Effector memory CD4-positive, alpha-beta T cell (primary cell): Measurements from ENCODE around the gene FOXS1.

ENCODE experiments used
- DNase-seq, 3 donors: peaks; one replicate each; pipeline ENCODE4 v3.0.0-alpha.2; 2020
- H3K27ac ChIP-seq: 2 replicates; pipeline ENCODE4 v1.7.0; 2013; ENCODE audit warnings: mild to moderate bottlenecking, low read length, moderate library complexity; ENCODE audit not compliant: insufficient read depth, poor library complexity, severe bottlenecking
- H3K27me3 ChIP-seq: replicated peaks from 2 replicates; pipeline ENCODE4 v1.7.0; 2013; ENCODE audit warnings: mild to moderate bottlenecking, low read length; ENCODE audit not compliant: insufficient read depth, control insufficient read depth, poor library complexity, severe bottlenecking
- H3K36me3 ChIP-seq: 2 replicates; pipeline ENCODE4 v1.7.0; 2013; ENCODE audit warnings: mild to moderate bottlenecking, low read length, moderate library complexity; ENCODE audit not compliant: control insufficient read depth, insufficient read depth
- H3K4me1 ChIP-seq: 2 replicates; pipeline ENCODE4 v1.7.0; 2013; ENCODE audit warnings: low read length, mild to moderate bottlenecking; ENCODE audit not compliant: control insufficient read depth, insufficient read depth, poor library complexity, severe bottlenecking
- H3K4me3 ChIP-seq: 2 replicates; pipeline ENCODE4 v1.7.0; 2013; ENCODE audit warnings: low read length, low read depth, mild to moderate bottlenecking; ENCODE audit not compliant: insufficient read depth, poor library complexity, severe bottlenecking
- H3K9me3 ChIP-seq: 2 replicates; pipeline ENCODE4 v1.7.0; 2013; ENCODE audit warnings: mild to moderate bottlenecking, low read length, moderate library complexity; ENCODE audit not compliant: control insufficient read depth

Gene FOXS1

DNA sequence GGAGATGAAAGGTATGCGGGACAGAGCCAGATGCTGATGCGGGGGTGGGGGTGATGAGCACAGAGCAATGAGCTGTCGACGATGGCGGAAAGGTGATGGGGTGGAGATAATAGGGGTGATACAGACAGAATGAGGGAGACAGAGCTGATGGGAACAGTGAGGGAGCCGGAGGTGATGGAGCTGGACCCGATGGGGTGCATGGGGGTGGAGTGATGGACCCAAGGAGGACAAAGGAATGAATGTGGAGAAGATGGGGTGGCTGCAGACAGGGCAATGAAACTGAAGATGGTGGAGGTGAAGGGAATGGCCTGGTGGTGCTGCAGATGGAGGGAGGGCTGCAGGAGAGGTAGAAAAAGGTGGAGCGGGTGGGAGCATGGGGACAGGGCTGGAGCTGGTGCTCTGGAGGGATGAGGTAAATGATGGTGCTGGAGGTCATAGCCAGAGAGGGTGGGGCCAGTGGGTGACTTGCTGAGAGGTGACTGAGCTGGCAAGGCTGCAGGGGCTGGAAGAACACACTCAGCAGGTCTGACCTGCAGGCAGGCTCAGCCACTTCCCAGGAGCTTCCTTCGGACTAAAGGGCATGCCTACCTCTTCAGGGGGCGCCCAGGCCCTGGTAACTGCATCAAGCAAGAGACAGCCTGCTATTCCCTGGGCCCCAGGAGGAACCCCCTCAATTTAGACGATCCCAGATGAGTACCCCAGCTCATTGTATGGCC is 6.0 kb upstream of the FOXS1 start:
- DNase-seq = no peak
- Histone ChIP-seq H3K9me3 (no peaks in the 10 kb centered on the region), H3K27me3 (peaks cover 11% of the 10 kb centered on the region), H3K4me1 (no peaks in the 10 kb centered on the region), H3K27ac (no peak overlapping the region), H3K4me3 (no peak overlapping the region), H3K36me3 (no peaks in the 10 kb centered on the region)

DNA sequence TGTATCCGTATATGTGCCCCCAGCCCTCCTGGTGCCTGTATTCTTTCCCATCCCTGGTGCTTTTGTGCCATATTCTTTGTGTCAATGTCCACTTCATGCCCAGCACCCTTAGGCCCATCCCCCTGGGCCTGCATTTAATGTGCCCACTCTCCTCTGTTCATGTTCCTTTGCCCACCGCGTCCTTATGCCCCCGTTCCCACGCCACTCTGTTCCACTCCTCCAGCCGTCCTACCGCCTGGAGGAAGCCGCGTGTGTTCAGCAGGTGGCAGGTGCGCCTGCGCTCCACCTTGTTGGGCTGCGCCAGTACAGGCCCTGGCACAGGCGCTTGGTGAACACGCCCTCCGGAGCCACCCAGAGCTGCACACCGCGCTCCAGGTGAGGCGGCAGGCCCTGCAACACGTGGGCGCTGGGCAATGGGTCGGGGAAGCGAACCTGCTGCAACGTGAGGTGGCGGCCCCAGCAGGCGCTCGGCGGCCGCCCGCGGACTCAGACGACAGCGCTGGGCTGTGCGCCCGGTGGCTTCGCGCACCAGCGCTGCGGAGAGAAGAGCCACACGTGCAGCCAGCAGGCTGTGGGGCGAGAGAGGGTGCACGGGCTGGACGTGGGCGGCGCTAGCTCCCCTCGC is 4.0 kb upstream of the FOXS1 start:
- peaks cover 6% of the 10 kb centered on the region for H3K27me3 ChIP-seq
- no peak overlapping the region for H3K27ac ChIP-seq
- H3K4me3 ChIP-seq = no peak overlapping the region
- no peaks in the 10 kb centered on the region for H3K9me3 ChIP-seq
- no peaks in the 10 kb centered on the region for H3K4me1 ChIP-seq
- DNase-seq = no peak
- H3K36me3 ChIP-seq = no peaks in the 10 kb centered on the region

DNA sequence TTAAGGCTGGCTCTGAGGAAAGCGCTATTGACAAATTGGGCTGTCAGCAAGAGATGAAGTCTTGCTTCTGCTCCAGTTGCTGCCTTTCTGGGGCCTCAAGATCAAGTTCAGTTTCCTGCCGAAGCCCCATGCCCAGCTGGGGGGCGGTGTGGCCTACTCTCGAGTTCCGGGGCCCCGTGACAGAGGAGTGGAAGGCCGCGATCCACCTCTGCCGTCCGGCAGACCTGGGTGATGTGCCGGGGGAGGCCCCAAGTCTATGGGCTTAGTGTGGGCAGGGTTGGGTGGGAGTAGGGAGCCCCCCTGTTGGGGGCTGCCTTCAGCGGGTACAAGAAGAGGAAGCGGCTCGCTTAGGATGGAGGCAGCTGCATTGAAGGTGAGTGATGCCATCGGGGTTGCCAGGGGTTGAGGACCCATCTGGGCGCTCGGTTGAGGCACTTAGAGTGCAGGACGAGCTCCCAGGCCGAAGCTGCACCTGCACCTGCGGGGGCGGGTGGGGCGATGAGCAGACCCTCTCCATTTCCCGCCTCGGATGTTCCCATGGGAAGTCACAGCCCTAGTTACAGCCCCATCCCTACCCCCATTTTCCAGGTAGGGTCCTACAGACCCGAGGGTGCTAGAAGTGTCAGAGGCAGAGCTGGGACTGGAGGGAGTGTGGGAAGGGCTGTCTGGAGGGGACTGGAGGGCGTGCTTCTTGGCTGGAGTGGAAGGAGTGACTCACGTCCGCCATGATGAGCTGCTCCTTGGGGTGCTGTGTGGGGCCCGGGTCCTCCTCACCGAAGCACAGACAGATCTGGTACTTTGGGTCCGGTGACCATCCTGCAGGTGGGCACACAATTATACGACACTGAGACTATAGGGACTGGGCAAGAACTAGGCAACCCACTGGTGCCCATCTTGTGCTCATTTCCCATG is 2.9 kb upstream of the FOXS1 start:
- Histone ChIP-seq H3K36me3 (no peaks in the 10 kb centered on the region), H3K4me1 (no peaks in the 10 kb centered on the region), H3K27me3 (peaks cover 6% of the 10 kb centered on the region), H3K9me3 (no peaks in the 10 kb centered on the region), H3K27ac (no peak overlapping the region), H3K4me3 (no peak overlapping the region)
- no peak for DNase-seq

DNA sequence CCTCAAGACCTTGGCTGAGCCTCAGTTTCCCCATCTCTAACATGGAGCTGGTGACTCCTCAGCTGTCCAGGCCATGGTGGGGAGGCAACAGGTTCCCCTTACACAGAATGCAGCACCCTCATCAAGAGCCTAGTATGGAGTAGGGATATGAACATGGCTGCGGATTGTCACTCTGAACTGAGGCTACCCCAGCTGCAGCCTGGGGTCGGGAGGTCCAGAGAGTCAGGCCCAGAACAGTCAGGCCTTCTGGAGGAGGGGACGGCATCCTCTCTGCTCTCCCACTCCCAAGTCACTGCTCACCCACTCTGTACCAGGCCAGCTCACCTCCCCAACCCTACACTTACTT is 1.4 kb upstream of the FOXS1 start:
- Histone ChIP-seq H3K27me3 (no peaks in the 10 kb centered on the region), H3K27ac (no peak overlapping the region), H3K4me1 (no peaks in the 10 kb centered on the region), H3K36me3 (no peaks in the 10 kb centered on the region), H3K4me3 (no peak overlapping the region), H3K9me3 (no peaks in the 10 kb centered on the region)
- no peak for DNase-seq

DNA sequence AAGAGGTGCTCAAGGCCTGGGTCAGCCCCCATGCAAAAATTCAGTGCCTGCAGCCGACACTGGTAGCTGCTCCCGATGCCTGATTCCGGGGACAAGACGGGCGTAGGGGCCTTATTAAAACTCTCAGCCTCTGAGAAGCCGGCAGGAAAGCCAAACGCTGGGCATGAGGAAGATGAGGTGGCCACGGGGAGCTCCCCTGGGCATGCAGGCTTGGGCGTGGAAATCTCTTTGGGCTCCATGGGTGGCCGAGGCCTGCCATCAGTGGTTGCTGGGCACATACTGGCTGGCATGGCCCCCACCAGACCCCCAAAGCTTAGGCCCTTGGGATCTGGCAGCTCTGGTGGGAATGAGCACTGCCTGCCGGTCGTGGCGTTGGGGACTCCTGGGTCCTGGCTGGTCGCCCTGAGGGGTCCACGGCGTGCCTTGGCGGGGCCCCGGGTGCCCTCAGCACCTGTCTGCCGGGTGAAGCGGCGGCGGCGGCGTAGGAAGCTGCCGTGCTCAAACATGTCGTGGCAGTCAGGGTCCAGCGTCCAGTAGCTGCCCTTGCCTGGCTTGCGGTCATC is 586 bp downstream of the FOXS1 start:
- DNase-seq = no peak
- no peaks in the 10 kb centered on the region for H3K4me1 ChIP-seq
- H3K36me3 ChIP-seq = no peaks in the 10 kb centered on the region
- no peak overlapping the region for H3K27ac ChIP-seq
- H3K9me3 ChIP-seq = no peaks in the 10 kb centered on the region
- no peak overlapping the region for H3K4me3 ChIP-seq
- no peaks in the 10 kb centered on the region for H3K27me3 ChIP-seq

DNA sequence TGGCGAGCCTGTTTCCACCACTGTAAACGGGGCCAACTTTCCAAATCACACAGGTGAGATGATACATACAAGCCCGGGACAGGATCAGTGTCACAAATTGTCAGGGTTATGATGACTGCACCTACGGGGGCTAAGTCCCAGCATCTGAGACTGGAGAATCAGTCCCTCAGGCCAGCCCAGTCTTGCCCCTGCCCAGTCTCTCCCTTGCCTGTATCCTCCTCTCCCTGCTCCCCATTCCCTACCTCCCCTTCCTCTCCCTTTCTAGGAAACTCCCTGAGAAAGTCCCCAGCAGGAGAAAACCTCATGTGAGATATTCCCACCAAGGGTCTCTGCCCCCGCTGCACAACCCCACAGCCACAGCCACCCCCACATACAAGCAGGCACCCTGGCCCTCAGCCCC is 1.5 kb downstream of the FOXS1 start:
- no peaks in the 10 kb centered on the region for H3K36me3 ChIP-seq
- H3K27ac ChIP-seq = no peak overlapping the region

DNA sequence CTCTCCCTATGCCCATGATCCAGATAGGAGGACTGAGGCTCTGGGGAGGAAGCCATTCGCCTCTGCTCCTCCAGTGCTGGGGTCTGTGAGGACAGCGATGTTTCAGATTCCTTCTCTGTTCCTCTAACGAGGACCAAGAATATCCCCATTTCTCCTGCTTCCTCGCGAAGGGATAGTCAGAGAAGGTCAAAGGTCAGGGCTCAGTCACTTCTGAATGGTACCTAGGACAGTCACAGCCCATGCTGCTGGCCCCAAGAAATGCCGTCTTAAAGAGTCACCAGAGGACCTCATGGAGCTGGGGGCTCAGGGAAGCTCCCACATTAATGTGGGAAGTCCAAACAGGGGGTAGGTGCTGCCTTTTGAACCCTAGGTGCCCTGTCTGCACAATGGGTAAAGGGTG is 2.1 kb downstream of the FOXS1 start:
- no peaks in the 10 kb centered on the region for H3K27me3 ChIP-seq
- H3K36me3 ChIP-seq = no peaks in the 10 kb centered on the region
- H3K27ac ChIP-seq = no peak overlapping the region
- H3K4me1 ChIP-seq = no peaks in the 10 kb centered on the region
- H3K9me3 ChIP-seq = no peaks in the 10 kb centered on the region
- no peak for DNase-seq
- H3K4me3 ChIP-seq = no peak overlapping the region

More for the DNA sequence above, 1.5 kb downstream of the FOXS1 start:
- Histone ChIP-seq H3K27me3 (no peaks in the 10 kb centered on the region), H3K4me3 (no peak overlapping the region), H3K4me1 (no peaks in the 10 kb centered on the region), H3K9me3 (no peaks in the 10 kb centered on the region)
- no peak for DNase-seq

DNA sequence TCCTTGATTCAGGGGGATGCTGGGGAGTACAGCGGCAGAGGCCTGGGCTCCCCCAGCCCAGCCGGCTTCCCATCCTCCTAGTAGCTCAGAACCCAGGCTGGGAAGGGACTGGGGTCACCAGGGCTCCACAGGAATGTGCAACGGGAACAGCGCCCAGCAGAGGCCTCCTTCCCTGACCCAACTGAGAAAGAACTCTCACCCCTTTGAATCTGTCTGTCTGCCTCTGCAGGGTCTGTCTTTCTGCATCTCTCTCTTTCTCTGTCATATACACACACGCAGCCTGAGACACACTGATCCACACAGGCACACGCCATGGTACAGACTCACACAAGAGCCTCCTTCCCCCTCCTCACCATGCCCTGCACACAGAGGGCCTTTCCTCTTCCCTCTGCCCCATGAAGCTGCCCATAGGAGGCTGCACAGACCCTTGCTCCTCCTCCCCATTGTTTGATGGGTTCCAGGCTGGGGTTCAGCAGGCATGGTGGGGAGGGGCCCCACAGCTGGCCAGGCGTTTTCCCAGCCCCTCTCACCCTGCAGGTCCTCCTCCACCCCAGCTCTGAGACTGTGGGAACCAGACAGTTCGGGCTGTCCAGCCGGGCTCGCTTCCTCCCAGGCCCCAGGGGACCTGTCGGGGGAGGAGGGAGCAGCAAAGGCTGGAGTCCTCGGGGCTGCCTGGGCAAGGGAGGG is 2.8 kb downstream of the FOXS1 start:
- no peak for DNase-seq

DNA sequence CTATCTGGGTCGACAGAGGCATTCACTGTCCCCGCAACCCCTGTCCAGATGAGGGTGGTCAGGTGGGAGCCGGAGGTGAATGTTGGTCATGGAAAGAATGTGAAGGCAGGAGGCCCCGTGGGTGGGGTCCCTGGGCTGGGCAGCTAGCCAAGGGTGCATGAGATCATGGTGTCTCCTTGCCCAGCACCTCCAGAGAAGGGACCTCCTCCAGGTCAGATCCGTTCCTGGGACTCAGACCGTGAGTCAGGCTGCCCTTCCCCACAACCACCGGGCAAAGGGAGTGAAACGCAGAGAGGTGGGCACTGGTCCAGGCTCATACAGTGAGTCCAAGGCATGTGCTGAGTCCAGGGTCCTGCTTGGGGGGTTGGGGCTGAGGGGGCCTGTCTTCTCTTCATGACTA is 3.5 kb downstream of the FOXS1 start:
- Histone ChIP-seq H3K4me1 (no peaks in the 10 kb centered on the region), H3K4me3 (no peak overlapping the region), H3K36me3 (no peaks in the 10 kb centered on the region), H3K9me3 (no peaks in the 10 kb centered on the region), H3K27ac (no peak overlapping the region), H3K27me3 (no peaks in the 10 kb centered on the region)
- DNase-seq = no peak

More for the DNA sequence above, 2.8 kb downstream of the FOXS1 start:
- H3K4me1 ChIP-seq = no peaks in the 10 kb centered on the region
- H3K9me3 ChIP-seq = no peaks in the 10 kb centered on the region
- no peaks in the 10 kb centered on the region for H3K36me3 ChIP-seq
- no peak overlapping the region for H3K27ac ChIP-seq
- H3K4me3 ChIP-seq = no peak overlapping the region
- no peaks in the 10 kb centered on the region for H3K27me3 ChIP-seq
